Fibroblast of pulmonary artery (primary cell): Measurements from ENCODE around the gene P2RX7.

ENCODE experiments used
- DNase-seq: peaks from one replicate; pipeline ENCODE4 v3.0.0-alpha.2; 2010; ENCODE audit warnings: low read depth
- H3K4me3 ChIP-seq: replicated peaks from 2 replicates; pipeline ENCODE4 v1.5.1; 2011; ENCODE audit warnings: low read depth, mild to moderate bottlenecking, control low read depth, low read length, moderate library complexity
- CTCF ChIP-seq: IDR thresholded peaks from 2 replicates; pipeline ENCODE4 v1.5.1; 2011; ENCODE audit warnings: mild to moderate bottlenecking, control low read depth, low read length, inconsistent platforms; ENCODE audit errors: missing control alignments

Gene P2RX7

GRCh38 chr12:121184425-121184824, 51.7 kb downstream of the P2RX7 start:
- no peak overlapping the region for H3K4me3 ChIP-seq
- DNase-seq: no peak
- TF ChIP-seq CTCF: no peak

- no peak for DNase-seq
- no peak for TF ChIP-seq CTCF
- no peak overlapping the region for H3K4me3 ChIP-seq
These were observed 52.6 kb downstream of the P2RX7 start for GRCh38 chr12:121184984-121185889.

- no peak for DNase-seq
- no peak overlapping the region for H3K4me3 ChIP-seq
- no peak for TF ChIP-seq CTCF
These were observed 54.1 kb downstream of the P2RX7 start for GRCh38 chr12:121186826-121187225.

- DNase-seq: no peak
These were observed 54.8 kb downstream of the P2RX7 start for GRCh38 chr12:121187501-121187900.

GRCh38 chr12:121188227-121188626, 55.6 kb downstream of the P2RX7 start:
- no peak for TF ChIP-seq CTCF
- H3K4me3 ChIP-seq: no peak overlapping the region
- no peak for DNase-seq

More at GRCh38 chr12:121187501-121187900, 54.8 kb downstream of the P2RX7 start:
- no peak for TF ChIP-seq CTCF
- no peak overlapping the region for H3K4me3 ChIP-seq

- no peak for TF ChIP-seq CTCF
- DNase-seq: no peak
These were observed 56.5 kb downstream of the P2RX7 start for GRCh38 chr12:121189131-121189530.

More at GRCh38 chr12:121189131-121189530, 56.5 kb downstream of the P2RX7 start:
- no peak overlapping the region for H3K4me3 ChIP-seq
